ENCODE data around the gene TTC28. TPM values are rescaled to one million over a fixed set of nuclear protein-coding genes. Genes with fewer than 3 reads are reported as not detected.

The TTC28 gene
- polyA plus RNA-seq, 4 donors = 0.45 to 24.0 (median 3.7) TPM

- Histone ChIP-seq H3K4me3 (ENCODE audit: low read depth in 1 of 3, low read length in 3 of 3) (no peak overlapping the region), H3K36me3 (ENCODE audit: control insufficient read depth in 3 of 3, insufficient read depth in 2 of 3, low read depth in 1 of 3, low read length in 3 of 3) (no peaks in the 10 kb centered on the region), H3K4me1 (ENCODE audit: control insufficient read depth in 3 of 3, insufficient read depth in 2 of 3, low read depth in 1 of 3, low read length in 2 of 3) (no peaks in the 10 kb centered on the region), H3K9me3 (ENCODE audit: control insufficient read depth in 2 of 2, insufficient read depth in 1 of 2, low read depth in 1 of 2, low read length in 1 of 2) (no peaks in the 10 kb centered on the region), H3K27ac (ENCODE audit: low read depth in 1 of 3, low read length in 2 of 3) (no peak overlapping the region), H3K27me3 (ENCODE audit: control insufficient read depth in 3 of 3, insufficient read depth in 3 of 3, low read length in 3 of 3) (no peaks in the 10 kb centered on the region)
- FAIRE-seq = no peak
- no peak for DNase-seq
- 58 to 68% (median 64%) methylated on average over 2 of the region's 2 CpGs for WGBS, 3 donors
Observed at GRCh38 chr22:28594076-28594796, 85.4 kb downstream of the TTC28 start.

GRCh38 chr22:28593299-28593698 lies 86.3 kb downstream of the TTC28 start:
- H3K27me3 ChIP-seq (ENCODE audit: control insufficient read depth in 3 of 3, insufficient read depth in 3 of 3, low read length in 3 of 3) = no peaks in the 10 kb centered on the region
- no peak overlapping the region for H3K27ac ChIP-seq (ENCODE audit: low read depth in 1 of 3, low read length in 2 of 3)
- H3K4me1 ChIP-seq (ENCODE audit: control insufficient read depth in 3 of 3, insufficient read depth in 2 of 3, low read depth in 1 of 3, low read length in 2 of 3) = no peaks in the 10 kb centered on the region
- H3K36me3 ChIP-seq (ENCODE audit: control insufficient read depth in 3 of 3, insufficient read depth in 2 of 3, low read depth in 1 of 3, low read length in 3 of 3) = no peaks in the 10 kb centered on the region
- H3K4me3 ChIP-seq (ENCODE audit: low read depth in 1 of 3, low read length in 3 of 3) = no peak overlapping the region
- 92 to 97% (median 95%) methylated on average over 3 of the region's 3 CpGs for WGBS, 3 donors
- no peaks in the 10 kb centered on the region for H3K9me3 ChIP-seq (ENCODE audit: control insufficient read depth in 2 of 2, insufficient read depth in 1 of 2, low read depth in 1 of 2, low read length in 1 of 2)
- no peak for FAIRE-seq
- DNase-seq = no peak

GRCh38 chr22:28589102-28589750 lies 90.4 kb downstream of the TTC28 start:
- H3K4me3 ChIP-seq (ENCODE audit: low read depth in 1 of 3, low read length in 3 of 3) = no peak overlapping the region
- 90 to 98% (median 92%) methylated on average over 2 of the region's 2 CpGs for WGBS, 3 donors
- FAIRE-seq (no peak), DNase-seq (no peak)
- no peaks in the 10 kb centered on the region for H3K4me1 ChIP-seq (ENCODE audit: control insufficient read depth in 3 of 3, insufficient read depth in 2 of 3, low read depth in 1 of 3, low read length in 2 of 3)
- no peaks in the 10 kb centered on the region for H3K36me3 ChIP-seq (ENCODE audit: control insufficient read depth in 3 of 3, insufficient read depth in 2 of 3, low read depth in 1 of 3, low read length in 3 of 3)
- no peaks in the 10 kb centered on the region for H3K9me3 ChIP-seq (ENCODE audit: control insufficient read depth in 2 of 2, insufficient read depth in 1 of 2, low read depth in 1 of 2, low read length in 1 of 2)
- H3K27ac ChIP-seq (ENCODE audit: low read depth in 1 of 3, low read length in 2 of 3) = no peak overlapping the region
- no peaks in the 10 kb centered on the region for H3K27me3 ChIP-seq (ENCODE audit: control insufficient read depth in 3 of 3, insufficient read depth in 3 of 3, low read length in 3 of 3)

GRCh38 chr22:28585324-28585723 lies 94.3 kb downstream of the TTC28 start:
- Histone ChIP-seq H3K27ac (ENCODE audit: low read depth in 1 of 3, low read length in 2 of 3) (no peak overlapping the region), H3K36me3 (ENCODE audit: control insufficient read depth in 3 of 3, insufficient read depth in 2 of 3, low read depth in 1 of 3, low read length in 3 of 3) (no peaks in the 10 kb centered on the region), H3K4me1 (ENCODE audit: control insufficient read depth in 3 of 3, insufficient read depth in 2 of 3, low read depth in 1 of 3, low read length in 2 of 3) (no peaks in the 10 kb centered on the region), H3K27me3 (ENCODE audit: control insufficient read depth in 3 of 3, insufficient read depth in 3 of 3, low read length in 3 of 3) (no peaks in the 10 kb centered on the region), H3K4me3 (ENCODE audit: low read depth in 1 of 3, low read length in 3 of 3) (no peak overlapping the region), H3K9me3 (ENCODE audit: control insufficient read depth in 2 of 2, insufficient read depth in 1 of 2, low read depth in 1 of 2, low read length in 1 of 2) (no peaks in the 10 kb centered on the region)
- WGBS, 3 donors = 94 to 96% (median 95%) methylated on average over 11 of the region's 11 CpGs
- no peak for DNase-seq
- no peak for FAIRE-seq

- 79 to 91% (median 87%) methylated on average over 3 of the region's 3 CpGs for WGBS, 3 donors
- H3K4me1 ChIP-seq (ENCODE audit: control insufficient read depth in 3 of 3, insufficient read depth in 2 of 3, low read depth in 1 of 3, low read length in 2 of 3) = no peaks in the 10 kb centered on the region
Observed at GRCh38 chr22:28582806-28583205, 96.8 kb downstream of the TTC28 start.

GRCh38 chr22:28581016-28581415 lies 98.6 kb downstream of the TTC28 start:
- FAIRE-seq (no peak), DNase-seq (no peak)
- H3K4me1 ChIP-seq (ENCODE audit: control insufficient read depth in 3 of 3, insufficient read depth in 2 of 3, low read depth in 1 of 3, low read length in 2 of 3) = no peaks in the 10 kb centered on the region
- 81 to 90% (median 83%) methylated on average over 8 of the region's 8 CpGs for WGBS, 3 donors
- H3K27ac ChIP-seq (ENCODE audit: low read depth in 1 of 3, low read length in 2 of 3) = no peak overlapping the region
- H3K27me3 ChIP-seq (ENCODE audit: control insufficient read depth in 3 of 3, insufficient read depth in 3 of 3, low read length in 3 of 3) = no peaks in the 10 kb centered on the region
- no peaks in the 10 kb centered on the region for H3K9me3 ChIP-seq (ENCODE audit: control insufficient read depth in 2 of 2, insufficient read depth in 1 of 2, low read depth in 1 of 2, low read length in 1 of 2)
- no peak overlapping the region for H3K4me3 ChIP-seq (ENCODE audit: low read depth in 1 of 3, low read length in 3 of 3)
- H3K36me3 ChIP-seq (ENCODE audit: control insufficient read depth in 3 of 3, insufficient read depth in 2 of 3, low read depth in 1 of 3, low read length in 3 of 3) = no peaks in the 10 kb centered on the region

More at GRCh38 chr22:28582806-28583205, 96.8 kb downstream of the TTC28 start:
- H3K36me3 ChIP-seq (ENCODE audit: control insufficient read depth in 3 of 3, insufficient read depth in 2 of 3, low read depth in 1 of 3, low read length in 3 of 3) = no peaks in the 10 kb centered on the region
- FAIRE-seq (no peak), DNase-seq (no peak)
- H3K27me3 ChIP-seq (ENCODE audit: control insufficient read depth in 3 of 3, insufficient read depth in 3 of 3, low read length in 3 of 3) = no peaks in the 10 kb centered on the region
- H3K9me3 ChIP-seq (ENCODE audit: control insufficient read depth in 2 of 2, insufficient read depth in 1 of 2, low read depth in 1 of 2, low read length in 1 of 2) = no peaks in the 10 kb centered on the region
- H3K27ac ChIP-seq (ENCODE audit: low read depth in 1 of 3, low read length in 2 of 3) = no peak overlapping the region
- H3K4me3 ChIP-seq (ENCODE audit: low read depth in 1 of 3, low read length in 3 of 3) = no peak overlapping the region

GRCh38 chr22:28576162-28576561 lies 103.5 kb downstream of the TTC28 start:
- Histone ChIP-seq H3K4me1 (ENCODE audit: control insufficient read depth in 3 of 3, insufficient read depth in 2 of 3, low read depth in 1 of 3, low read length in 2 of 3) (no peaks in the 10 kb centered on the region), H3K27ac (ENCODE audit: low read depth in 1 of 3, low read length in 2 of 3) (no peak overlapping the region), H3K9me3 (ENCODE audit: control insufficient read depth in 2 of 2, insufficient read depth in 1 of 2, low read depth in 1 of 2, low read length in 1 of 2) (no peaks in the 10 kb centered on the region), H3K4me3 (ENCODE audit: low read depth in 1 of 3, low read length in 3 of 3) (no peak overlapping the region), H3K27me3 (ENCODE audit: control insufficient read depth in 3 of 3, insufficient read depth in 3 of 3, low read length in 3 of 3) (no peaks in the 10 kb centered on the region), H3K36me3 (ENCODE audit: control insufficient read depth in 3 of 3, insufficient read depth in 2 of 3, low read depth in 1 of 3, low read length in 3 of 3) (no peaks in the 10 kb centered on the region)
- FAIRE-seq (no peak), DNase-seq (no peak)
- WGBS, 3 donors = 68 to 83% (median 76%) methylated on average over 3 of the region's 3 CpGs

- Histone ChIP-seq H3K27ac (ENCODE audit: low read depth in 1 of 3, low read length in 2 of 3) (no peak overlapping the region), H3K27me3 (ENCODE audit: control insufficient read depth in 3 of 3, insufficient read depth in 3 of 3, low read length in 3 of 3) (no peaks in the 10 kb centered on the region), H3K4me3 (ENCODE audit: low read depth in 1 of 3, low read length in 3 of 3) (no peak overlapping the region), H3K36me3 (ENCODE audit: control insufficient read depth in 3 of 3, insufficient read depth in 2 of 3, low read depth in 1 of 3, low read length in 3 of 3) (no peaks in the 10 kb centered on the region), H3K4me1 (ENCODE audit: control insufficient read depth in 3 of 3, insufficient read depth in 2 of 3, low read depth in 1 of 3, low read length in 2 of 3) (no peaks in the 10 kb centered on the region), H3K9me3 (ENCODE audit: control insufficient read depth in 2 of 2, insufficient read depth in 1 of 2, low read depth in 1 of 2, low read length in 1 of 2) (no peaks in the 10 kb centered on the region)
- DNase-seq = no peak
- 69 to 84% (median 71%) methylated on average over 4 of the region's 4 CpGs for WGBS, 3 donors
- no peak for FAIRE-seq
Observed at GRCh38 chr22:28574159-28574788, 105.4 kb downstream of the TTC28 start.

Measured in small intestine (tissue), 7 donors.